Duodenal mucosa (tissue), 2 donors: Measurements from ENCODE around the gene GUCY1A2.

Experiments used
- H3K27ac ChIP-seq: one replicate; pipeline ENCODE4 v1.7.0; 2013; ENCODE audit warnings: low read depth, low read length
- H3K27me3 ChIP-seq, 2 donors: one replicate each; pipeline ENCODE4 v1.7.0; 2013; ENCODE audit warnings: low read length in 2 of 2, control low read depth in 1 of 2; ENCODE audit not compliant: insufficient read depth in 2 of 2, control insufficient read depth in 1 of 2
- H3K36me3 ChIP-seq, 2 donors: one replicate each; pipeline ENCODE4 v1.7.0; 2013; ENCODE audit warnings: low read length in 2 of 2, control low read depth in 1 of 2; ENCODE audit not compliant: insufficient read depth in 2 of 2, control insufficient read depth in 1 of 2
- H3K4me1 ChIP-seq, 2 donors: one replicate each; pipeline ENCODE4 v1.7.0; 2013; ENCODE audit warnings: low read length in 2 of 2, control low read depth in 1 of 2; ENCODE audit not compliant: insufficient read depth in 2 of 2, control insufficient read depth in 1 of 2
- H3K4me3 ChIP-seq, 2 donors: one replicate each; pipeline ENCODE4 v1.7.0; 2013; ENCODE audit warnings: low read length in 2 of 2, low read depth in 1 of 2
- H3K9ac ChIP-seq, 2 donors: one replicate each; pipeline ENCODE4 v1.7.0; 2013; ENCODE audit warnings: low read length in 2 of 2, low read depth in 1 of 2
- H3K9me3 ChIP-seq, 2 donors: one replicate each; pipeline ENCODE4 v1.7.0; 2013; ENCODE audit warnings: low read length in 2 of 2, control low read depth in 1 of 2; ENCODE audit not compliant: control insufficient read depth in 1 of 2

GUCY1A2 gene

DNA sequence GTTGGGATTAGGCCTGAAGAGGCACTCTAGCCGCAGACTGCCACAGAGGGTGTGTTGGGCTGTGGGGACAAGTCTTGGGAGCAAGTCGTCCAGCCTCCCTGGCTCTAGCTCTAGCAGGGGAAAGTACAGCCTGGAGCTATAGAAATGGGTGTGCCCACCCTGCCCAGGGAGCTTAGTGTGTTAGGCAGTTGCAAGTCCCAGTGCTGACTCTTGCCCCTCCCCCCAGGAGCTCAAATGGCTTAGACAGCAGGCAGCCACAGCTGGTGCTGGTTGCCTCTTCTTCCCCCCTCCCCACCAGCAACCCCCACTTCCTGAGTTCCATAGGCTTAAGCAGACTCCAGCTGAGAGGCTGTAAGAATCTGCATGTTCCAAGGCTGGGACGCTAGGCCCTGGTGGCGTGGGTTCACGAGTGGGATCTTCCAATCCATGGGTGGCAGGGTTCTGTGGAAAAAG lies 61.2 kb downstream of the GUCY1A2 start:
- Histone ChIP-seq H3K4me3 (no peak overlapping the region), H3K36me3 (no peaks in the 10 kb centered on the region), H3K27ac (no peak overlapping the region), H3K9ac (no peak overlapping the region), H3K27me3 (no peaks in the 10 kb centered on the region), H3K4me1 (no peaks in the 10 kb centered on the region), H3K9me3 (no peaks in the 10 kb centered on the region)

DNA sequence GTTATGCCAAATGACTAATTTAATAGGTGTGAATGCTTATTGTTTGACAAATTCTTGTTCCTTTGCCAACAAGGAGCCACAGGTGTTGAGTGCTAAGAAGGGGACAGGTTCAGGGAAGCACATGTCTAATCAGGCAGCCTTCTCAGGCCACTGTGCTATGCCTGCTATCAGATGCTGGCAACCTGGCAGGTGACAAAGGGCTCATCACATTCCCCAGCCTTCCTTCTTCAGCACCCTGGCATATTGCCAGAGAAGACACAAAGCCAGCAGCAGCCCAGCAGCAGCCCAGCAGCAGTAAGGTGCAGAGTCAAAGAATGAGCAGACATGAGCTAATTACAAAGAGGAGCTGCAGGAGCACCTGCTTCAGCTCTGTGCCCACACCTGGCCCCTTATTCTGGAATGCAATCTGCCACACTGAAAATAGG lies 68.2 kb downstream of the GUCY1A2 start:
- H3K4me1 ChIP-seq = no peaks in the 10 kb centered on the region
- H3K9me3 ChIP-seq = no peaks in the 10 kb centered on the region
- no peaks in the 10 kb centered on the region for H3K27me3 ChIP-seq
- no peak overlapping the region for H3K9ac ChIP-seq
- H3K4me3 ChIP-seq = no peak overlapping the region
- H3K36me3 ChIP-seq = no peaks in the 10 kb centered on the region
- H3K27ac ChIP-seq = no peak overlapping the region

GRCh38 chr11:106943089-106943488 lies 75.2 kb downstream of the GUCY1A2 start:
- H3K4me1 ChIP-seq = no peaks in the 10 kb centered on the region
- no peaks in the 10 kb centered on the region for H3K9me3 ChIP-seq
- no peak overlapping the region for H3K4me3 ChIP-seq
- no peak overlapping the region for H3K9ac ChIP-seq
- no peaks in the 10 kb centered on the region for H3K36me3 ChIP-seq
- no peak overlapping the region for H3K27ac ChIP-seq
- no peaks in the 10 kb centered on the region for H3K27me3 ChIP-seq

GRCh38 chr11:106939157-106939556 lies 79.1 kb downstream of the GUCY1A2 start:
- Histone ChIP-seq H3K9me3 (no peaks in the 10 kb centered on the region), H3K4me1 (no peaks in the 10 kb centered on the region), H3K9ac (no peak overlapping the region), H3K27ac (no peak overlapping the region), H3K27me3 (no peaks in the 10 kb centered on the region), H3K4me3 (no peak overlapping the region), H3K36me3 (no peaks in the 10 kb centered on the region)

DNA sequence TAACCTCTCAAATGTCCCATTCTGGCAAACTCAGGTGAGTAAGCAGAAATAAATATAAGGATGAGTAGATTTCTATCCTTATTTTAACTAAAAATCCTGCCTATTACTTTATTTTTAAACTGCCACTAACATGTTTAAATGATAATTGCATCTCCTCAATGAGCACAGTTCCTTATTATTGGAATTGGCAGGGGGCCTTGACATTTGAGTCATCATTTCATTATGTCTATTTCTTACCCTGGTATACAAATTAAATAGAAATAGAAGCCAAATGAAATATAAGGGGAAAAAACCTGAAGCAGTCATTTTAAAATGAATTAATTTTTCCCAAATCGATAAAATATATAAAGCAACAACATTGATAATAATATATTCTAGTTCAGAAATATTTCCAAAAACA lies 81.2 kb downstream of the GUCY1A2 start:
- H3K9ac ChIP-seq = no peak overlapping the region
- no peaks in the 10 kb centered on the region for H3K9me3 ChIP-seq
- H3K27ac ChIP-seq = no peak overlapping the region
- no peaks in the 10 kb centered on the region for H3K36me3 ChIP-seq
- H3K27me3 ChIP-seq = no peaks in the 10 kb centered on the region
- H3K4me1 ChIP-seq = no peaks in the 10 kb centered on the region
- no peak overlapping the region for H3K4me3 ChIP-seq

- no peaks in the 10 kb centered on the region for H3K9me3 ChIP-seq
- no peak overlapping the region for H3K4me3 ChIP-seq
- H3K4me1 ChIP-seq = no peaks in the 10 kb centered on the region
- no peak overlapping the region for H3K9ac ChIP-seq
- H3K27ac ChIP-seq = no peak overlapping the region
- no peaks in the 10 kb centered on the region for H3K27me3 ChIP-seq
- no peaks in the 10 kb centered on the region for H3K36me3 ChIP-seq
These were observed 93.0 kb downstream of the GUCY1A2 start for GRCh38 chr11:106925245-106925644.

GRCh38 chr11:106920899-106921509 lies 97.3 kb downstream of the GUCY1A2 start:
- no peak overlapping the region for H3K9ac ChIP-seq
- no peaks in the 10 kb centered on the region for H3K36me3 ChIP-seq
- no peaks in the 10 kb centered on the region for H3K9me3 ChIP-seq
- no peak overlapping the region for H3K27ac ChIP-seq
- H3K27me3 ChIP-seq = no peaks in the 10 kb centered on the region
- H3K4me1 ChIP-seq = no peaks in the 10 kb centered on the region
- H3K4me3 ChIP-seq = no peak overlapping the region

- H3K36me3 ChIP-seq = no peaks in the 10 kb centered on the region
- no peak overlapping the region for H3K4me3 ChIP-seq
These were observed 100.3 kb downstream of the GUCY1A2 start for GRCh38 chr11:106917973-106918372.

DNA sequence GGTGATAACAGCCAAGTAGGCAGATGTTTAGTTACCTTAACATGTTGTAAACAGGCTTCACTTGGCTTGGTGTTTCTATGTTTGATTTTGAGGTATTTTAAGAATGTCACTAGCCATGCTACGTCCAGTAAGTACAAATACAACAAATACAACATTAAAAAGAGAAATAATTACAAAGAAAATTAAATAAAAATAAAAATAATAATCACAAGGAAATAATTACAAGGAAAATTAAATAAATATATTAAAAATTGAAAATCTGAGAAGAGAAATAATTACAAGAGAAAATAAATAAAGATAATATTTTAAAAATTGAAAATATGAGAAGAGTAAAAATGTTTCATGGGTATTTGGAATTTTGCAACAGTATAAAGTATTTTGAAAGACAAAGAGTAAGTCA lies 103.9 kb downstream of the GUCY1A2 start:
- Histone ChIP-seq H3K4me3 (no peak overlapping the region), H3K27me3 (no peaks in the 10 kb centered on the region), H3K36me3 (no peaks in the 10 kb centered on the region), H3K27ac (no peak overlapping the region), H3K9ac (no peak overlapping the region), H3K4me1 (no peaks in the 10 kb centered on the region), H3K9me3 (no peaks in the 10 kb centered on the region)

More at GRCh38 chr11:106917973-106918372, 100.3 kb downstream of the GUCY1A2 start:
- no peaks in the 10 kb centered on the region for H3K27me3 ChIP-seq
- no peaks in the 10 kb centered on the region for H3K9me3 ChIP-seq
- H3K4me1 ChIP-seq = no peaks in the 10 kb centered on the region
- H3K9ac ChIP-seq = no peak overlapping the region
- H3K27ac ChIP-seq = no peak overlapping the region

GRCh38 chr11:106913141-106913540 lies 105.1 kb downstream of the GUCY1A2 start:
- Histone ChIP-seq H3K4me3 (no peak overlapping the region), H3K9ac (no peak overlapping the region), H3K4me1 (no peaks in the 10 kb centered on the region), H3K36me3 (no peaks in the 10 kb centered on the region), H3K27ac (no peak overlapping the region), H3K27me3 (no peaks in the 10 kb centered on the region), H3K9me3 (no peaks in the 10 kb centered on the region)

DNA sequence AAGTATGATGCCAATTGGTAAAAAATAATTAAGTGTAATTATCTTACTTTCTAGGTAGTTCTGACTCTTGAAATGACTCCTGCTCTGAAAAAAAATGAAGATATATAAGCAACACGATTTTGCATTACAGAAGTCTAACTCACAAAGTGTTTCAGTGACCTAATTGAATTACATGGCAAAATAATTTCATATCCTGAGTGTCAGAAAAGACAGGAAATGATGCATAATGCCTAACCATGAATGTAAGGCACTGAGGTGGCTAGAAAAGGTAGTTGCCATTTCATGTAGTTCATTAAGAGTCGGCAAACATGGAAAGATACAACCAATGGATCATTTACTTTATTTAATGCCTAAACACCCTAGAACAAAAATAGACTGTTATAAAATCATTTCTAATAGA lies 113.5 kb downstream of the GUCY1A2 start:
- Histone ChIP-seq H3K27ac (no peak overlapping the region), H3K4me3 (no peak overlapping the region), H3K9me3 (no peaks in the 10 kb centered on the region), H3K9ac (no peak overlapping the region), H3K27me3 (no peaks in the 10 kb centered on the region), H3K4me1 (no peaks in the 10 kb centered on the region), H3K36me3 (no peaks in the 10 kb centered on the region)
